ENCODE measurements around the gene SDCBP2.

SDCBP2 gene

GRCh38 chr20:1327241-1327653 lies 1.7 kb downstream of the SDCBP2 start:
- no peak overlapping the region for H3K27ac ChIP-seq
- TF ChIP-seq ZFX (IDR thresholded peaks at IDR 0.05; ENCODE audit: borderline replicate concordance) (no peak), CTCF (IDR thresholded peaks at IDR 0.05) (no peak)

- H3K27ac ChIP-seq: peak overlapping the region; percentile 64
- no peak for TF ChIP-seq CTCF (IDR thresholded peaks at IDR 0.05)
- no peak for TF ChIP-seq ZFX (IDR thresholded peaks at IDR 0.05; ENCODE audit: borderline replicate concordance)
These were observed 2.7 kb downstream of the SDCBP2 start for GRCh38 chr20:1326031-1326930.

- TF ChIP-seq CTCF (IDR thresholded peaks at IDR 0.05) (0 out of 2 replicates have a peak, but pooled peaks have one; percentile 7), ZFX (IDR thresholded peaks at IDR 0.05; ENCODE audit: borderline replicate concordance) (no peak)
- peak overlapping the region; percentile 64 for H3K27ac ChIP-seq
These were observed 3.5 kb downstream of the SDCBP2 start for GRCh38 chr20:1325173-1326030.

GRCh38 chr20:1324598-1325172 lies 4.3 kb downstream of the SDCBP2 start:
- TF ChIP-seq CTCF (IDR thresholded peaks at IDR 0.05) (no peak), ZFX (IDR thresholded peaks at IDR 0.05; ENCODE audit: borderline replicate concordance) (no peak)
- H3K27ac ChIP-seq: peak overlapping the region; percentile 64; the same call in 1 of the 2 replicates

GRCh38 chr20:1323830-1324597 lies 4.9 kb downstream of the SDCBP2 start:
- no peak overlapping the region for H3K27ac ChIP-seq
- TF ChIP-seq CTCF (IDR thresholded peaks at IDR 0.05) (no peak), ZFX (IDR thresholded peaks at IDR 0.05; ENCODE audit: borderline replicate concordance) (no peak)

- no peak overlapping the region for H3K27ac ChIP-seq
- TF ChIP-seq CTCF (IDR thresholded peaks at IDR 0.05) (no peak), ZFX (IDR thresholded peaks at IDR 0.05; ENCODE audit: borderline replicate concordance) (no peak)
These were observed 5.7 kb downstream of the SDCBP2 start for GRCh38 chr20:1323256-1323655.

All from 22Rv1 (cell line).